Lower leg skin (tissue), 4 donors: Measurements from ENCODE around the gene EMC8. TPM values are rescaled to one million over a fixed set of nuclear protein-coding genes. Genes with fewer than 3 reads are reported as not detected.

Source experiments
- DNase-seq, 2 donors: peaks; one replicate each; pipeline ENCODE4 v3.0.0-alpha.2; 2019; ENCODE audit warnings: low spot score in 2 of 2
- H3K4me3 ChIP-seq: fragments of 200-600 bp; sonication (generic); 2 replicates; pipeline ENCODE4 v1.5.1; 2017; ENCODE audit warnings: mild to moderate bottlenecking, low read depth; ENCODE audit not compliant: poor library complexity, severe bottlenecking
- POLR2A ChIP-seq, 2 donors: fragments of 450-650 bp; IDR thresholded peaks; one replicate each; pipeline ENCODE4 v1.6.1; 2016 to 2017; ENCODE audit warnings: antibody characterized with exemption in 2 of 2, mild to moderate bottlenecking in 1 of 2, moderate library complexity in 1 of 2
- WGBS, 2 donors: methylation state at CpG; one replicate each; pipeline ENCODE4 v1.1.5; 2018; 5-methylcytosine and 5-hydroxymethylcytosine counted together
- intact Hi-C: fragments of 100-400 bp; cut with DNase I; formaldehyde crosslinking; loops from one replicate; pipeline ENCODE4 v1.15.0; 2023; ENCODE audit warnings: low total_unique reads
- total RNA-seq, 4 donors: library from RNA; depleted of rRNA; stranded (reverse); fragments of >200 nt; gene quantifications; one replicate each; pipeline ENCODE4 v1.1.0, GENCODE V29; 2016
- TF ChIP-seq, protein P1 (sequence below), 3 donors: fragments of 450-650 bp; IDR thresholded peaks; one replicate each; pipeline ENCODE4 v1.5.1; 2016; ENCODE audit warnings: antibody characterized with exemption in 3 of 3, mild to moderate bottlenecking in 3 of 3, moderate library complexity in 2 of 3

The EMC8 gene
- total RNA-seq, 4 donors from 2014 or later, result 15.5 to 27.5 (median 18.4) TPM

DNA sequence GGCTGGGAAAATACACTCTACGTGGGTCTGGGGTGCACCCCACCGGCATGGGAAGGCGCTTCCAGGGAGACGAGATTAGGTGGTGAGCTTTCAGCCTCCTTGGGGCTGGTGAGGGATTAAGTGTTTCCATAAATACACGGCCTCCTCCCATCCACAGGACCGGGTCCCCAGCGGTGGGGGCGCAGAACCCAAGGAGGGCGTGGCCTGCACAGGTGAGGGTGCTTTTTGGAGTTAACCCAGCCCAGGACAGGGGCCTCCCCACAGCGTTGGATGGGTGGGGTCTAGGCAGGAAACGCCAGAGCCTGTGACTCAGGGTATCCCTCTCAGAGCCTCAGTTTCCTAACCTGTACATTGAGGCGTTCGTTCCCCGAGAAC, 49.6 kb downstream of the EMC8 start:
- H3K4me3 ChIP-seq, result no peak overlapping the region
- intact Hi-C loops, result no loop called here
- 28 to 31% methylated on average over 14 of the region's 14 CpGs for WGBS, 2 donors
- TF ChIP-seq, protein P1, sequence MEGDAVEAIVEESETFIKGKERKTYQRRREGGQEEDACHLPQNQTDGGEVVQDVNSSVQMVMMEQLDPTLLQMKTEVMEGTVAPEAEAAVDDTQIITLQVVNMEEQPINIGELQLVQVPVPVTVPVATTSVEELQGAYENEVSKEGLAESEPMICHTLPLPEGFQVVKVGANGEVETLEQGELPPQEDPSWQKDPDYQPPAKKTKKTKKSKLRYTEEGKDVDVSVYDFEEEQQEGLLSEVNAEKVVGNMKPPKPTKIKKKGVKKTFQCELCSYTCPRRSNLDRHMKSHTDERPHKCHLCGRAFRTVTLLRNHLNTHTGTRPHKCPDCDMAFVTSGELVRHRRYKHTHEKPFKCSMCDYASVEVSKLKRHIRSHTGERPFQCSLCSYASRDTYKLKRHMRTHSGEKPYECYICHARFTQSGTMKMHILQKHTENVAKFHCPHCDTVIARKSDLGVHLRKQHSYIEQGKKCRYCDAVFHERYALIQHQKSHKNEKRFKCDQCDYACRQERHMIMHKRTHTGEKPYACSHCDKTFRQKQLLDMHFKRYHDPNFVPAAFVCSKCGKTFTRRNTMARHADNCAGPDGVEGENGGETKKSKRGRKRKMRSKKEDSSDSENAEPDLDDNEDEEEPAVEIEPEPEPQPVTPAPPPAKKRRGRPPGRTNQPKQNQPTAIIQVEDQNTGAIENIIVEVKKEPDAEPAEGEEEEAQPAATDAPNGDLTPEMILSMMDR (IDR thresholded peaks at IDR 0.05), result no peak
- TF ChIP-seq POLR2A (IDR thresholded peaks at IDR 0.05), result no peak
- no peak for DNase-seq

DNA sequence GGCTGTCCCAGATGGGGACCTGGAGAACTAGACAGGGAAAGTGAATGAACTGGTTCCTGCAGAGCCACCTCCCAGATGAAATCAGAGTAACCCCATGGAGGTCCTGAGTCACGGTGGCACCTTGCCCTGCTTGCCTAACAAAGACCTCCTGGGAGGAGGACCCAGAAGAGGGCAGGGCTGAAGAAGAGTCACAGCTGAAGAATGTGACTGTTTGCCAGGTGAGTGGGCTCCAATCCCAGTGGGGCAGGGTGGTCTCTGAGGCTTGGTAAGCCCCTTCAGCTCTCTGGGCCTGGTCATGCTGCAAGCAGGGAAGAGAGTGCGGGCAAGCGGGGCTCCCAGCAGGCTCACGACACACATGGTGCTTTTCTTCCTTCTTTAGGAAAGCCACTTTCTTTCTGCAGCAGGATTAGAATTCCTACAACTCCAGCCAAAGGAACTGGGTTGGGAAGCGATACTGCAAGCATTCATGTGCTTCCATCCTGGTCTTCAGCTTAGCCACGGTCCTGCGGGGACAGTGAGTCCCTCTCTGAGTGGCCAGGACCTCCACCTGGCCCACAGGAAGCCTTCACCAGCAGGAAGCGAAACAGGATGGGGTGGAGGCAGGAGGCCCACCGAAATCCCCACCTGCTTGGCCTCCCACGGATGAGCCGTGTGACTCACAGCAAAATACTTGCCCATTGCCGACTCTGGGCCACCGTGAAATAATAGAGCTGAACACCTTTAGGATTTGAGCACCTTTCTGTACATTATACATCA, 52.7 kb downstream of the EMC8 start:
- intact Hi-C loops, result no loop called here
- WGBS, 2 donors, result 62 to 70% methylated on average over 13 of the region's 13 CpGs
- no peak overlapping the region for H3K4me3 ChIP-seq
- DNase-seq, result peak in 1 of 2 donors; percentile 58
- TF ChIP-seq, protein P1 (IDR thresholded peaks at IDR 0.05), result no peak
- TF ChIP-seq POLR2A (IDR thresholded peaks at IDR 0.05), result no peak

DNA sequence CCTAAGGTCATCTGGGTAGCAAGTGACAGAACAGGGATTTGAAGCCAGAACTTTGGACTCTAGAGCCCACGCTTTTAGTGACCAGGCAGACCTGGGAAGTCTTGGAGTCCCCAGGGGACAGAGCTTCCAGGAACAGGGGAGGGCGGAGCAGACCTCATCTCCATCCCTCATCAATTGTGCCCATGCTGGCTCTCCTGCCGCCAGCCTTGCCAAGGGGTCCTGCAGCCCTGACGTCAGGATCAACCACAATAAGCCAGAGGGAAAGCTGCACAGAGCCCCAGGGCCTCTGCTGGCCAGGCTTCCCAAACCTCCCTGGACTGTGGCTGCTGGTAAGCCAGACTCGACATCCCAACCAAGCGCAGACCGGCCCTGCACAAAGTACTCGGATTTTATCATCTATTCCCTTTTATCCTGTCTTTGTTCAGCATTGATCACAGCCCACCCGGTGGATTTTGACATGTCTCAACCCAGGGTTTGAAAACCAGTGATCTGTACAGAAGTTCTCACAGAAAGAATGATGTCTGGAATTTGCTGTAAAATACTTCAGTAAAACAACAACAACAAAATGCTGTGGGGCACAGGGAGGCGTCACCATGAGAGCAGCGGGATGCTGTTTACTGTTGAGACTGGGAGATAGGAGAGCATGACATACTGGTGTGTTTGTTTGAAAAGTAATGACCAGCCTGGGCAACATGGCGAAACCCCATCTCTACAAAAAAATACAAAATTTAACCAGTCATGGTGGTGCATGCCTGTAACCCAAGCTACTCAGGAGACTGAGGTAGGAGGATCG, 60.2 kb downstream of the EMC8 start:
- H3K4me3 ChIP-seq, result no peak overlapping the region
- TF ChIP-seq, protein P1 (IDR thresholded peaks at IDR 0.05), result no peak
- no peak for TF ChIP-seq POLR2A (IDR thresholded peaks at IDR 0.05)
- DNase-seq, result no peak
- intact Hi-C loops, result no loop called here
- WGBS, 2 donors, result 82 to 83% methylated on average over 13 of the region's 13 CpGs

DNA sequence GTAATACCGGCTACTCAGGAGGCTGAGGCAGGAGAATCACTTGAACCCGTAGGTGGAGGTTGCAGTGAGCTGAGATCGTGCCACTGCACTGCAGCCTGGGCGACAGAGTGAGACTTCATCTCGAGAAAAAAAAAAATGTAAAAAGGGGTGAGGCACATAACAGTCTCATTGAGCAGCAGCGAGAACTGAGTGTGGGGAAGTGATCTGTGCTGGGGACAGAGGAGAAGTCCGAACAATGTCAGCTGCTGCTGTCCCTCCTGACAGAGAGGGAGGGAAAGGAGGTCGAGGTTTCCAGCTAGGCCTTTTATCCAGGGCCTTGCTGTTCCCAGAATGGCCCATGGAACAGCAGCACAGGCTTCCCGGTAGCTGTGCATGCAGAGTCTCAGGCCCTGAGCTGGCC, 62.4 kb downstream of the EMC8 start:
- TF ChIP-seq, protein P1 (IDR thresholded peaks at IDR 0.05), result no peak
- no peak for TF ChIP-seq POLR2A (IDR thresholded peaks at IDR 0.05)
- no peak overlapping the region for H3K4me3 ChIP-seq
- WGBS, 2 donors, result 87 to 90% methylated on average over 9 of the region's 9 CpGs
- intact Hi-C loops, result no loop called here
- no peak for DNase-seq

DNA sequence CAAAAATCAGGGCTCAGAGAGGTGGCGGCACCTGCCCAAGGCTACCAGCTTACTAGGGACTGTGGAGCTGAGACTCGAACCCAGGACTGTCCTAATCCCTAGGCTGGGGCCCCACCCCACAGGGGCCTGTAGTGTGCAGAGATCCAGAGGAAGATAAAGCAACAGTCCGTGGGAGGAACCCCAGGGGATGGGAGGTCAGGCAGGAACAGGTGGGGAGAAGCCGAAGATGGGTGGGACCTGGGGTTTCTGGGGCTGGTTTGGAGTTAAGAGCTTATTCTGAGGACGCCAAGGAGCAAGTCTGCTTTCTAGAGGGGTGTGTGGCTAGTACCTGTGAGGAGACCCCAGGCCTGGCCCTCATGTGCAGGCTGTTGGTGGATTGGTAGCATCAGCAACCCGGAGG, 63.4 kb downstream of the EMC8 start:
- TF ChIP-seq, protein P1 (IDR thresholded peaks at IDR 0.05), result no peak
- no peak for TF ChIP-seq POLR2A (IDR thresholded peaks at IDR 0.05)
- WGBS, 2 donors, result 72 to 80% methylated on average over 5 to 6 of the region's 6 CpGs
- DNase-seq, result no peak
- H3K4me3 ChIP-seq, result no peak overlapping the region
- intact Hi-C loops, result no loop called here
